Activated naive CD8-positive, alpha-beta T cell treated with anti-CD3 and anti-CD28 coated beads, Interleukin-2, amount 50 U/mL, for 16 hours (primary cell): Measurements from ENCODE around the gene ZBTB44.
A peak's percentile ranks its signal among the peaks of the same experiment; 100 is the strongest.

Experiments used
- DNase-seq: peaks from one replicate; pipeline ENCODE4 v3.0.0-alpha.2; 2020; ENCODE audit warnings: low read depth, low spot score

The ZBTB44 gene

DNA sequence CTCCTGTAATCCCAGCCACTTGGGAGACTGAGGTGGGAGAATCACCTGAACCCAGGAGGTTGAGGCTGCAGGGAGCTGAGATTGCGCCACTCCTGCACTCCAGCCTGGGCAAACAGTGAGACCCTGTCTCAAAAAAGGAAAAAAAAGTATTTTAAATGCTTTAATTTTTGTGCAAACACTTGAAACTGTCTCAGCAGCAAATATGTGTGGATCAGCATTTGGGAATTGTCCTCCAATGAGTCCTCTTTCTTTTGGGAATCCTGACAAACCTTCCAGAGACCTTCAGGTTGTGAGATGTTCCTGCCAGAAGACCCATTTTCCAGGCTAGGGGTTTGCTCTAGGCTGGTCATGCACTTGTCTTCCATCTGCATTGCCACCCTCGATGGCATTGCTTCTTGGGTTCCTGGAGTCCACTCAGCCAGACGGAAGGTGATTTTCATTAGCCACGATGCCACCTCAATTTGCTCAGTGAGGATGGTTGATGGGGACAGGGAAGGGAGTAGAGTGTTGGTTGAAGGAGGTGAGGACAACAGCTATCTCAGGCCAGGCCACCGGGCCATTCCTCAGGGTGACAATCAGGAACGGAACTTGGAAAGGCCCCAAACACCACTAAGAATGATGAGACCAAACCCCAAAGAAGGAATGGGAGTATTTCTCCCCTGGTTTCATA, 99.7 kb downstream of the ZBTB44 start:
- no peak for DNase-seq

DNA sequence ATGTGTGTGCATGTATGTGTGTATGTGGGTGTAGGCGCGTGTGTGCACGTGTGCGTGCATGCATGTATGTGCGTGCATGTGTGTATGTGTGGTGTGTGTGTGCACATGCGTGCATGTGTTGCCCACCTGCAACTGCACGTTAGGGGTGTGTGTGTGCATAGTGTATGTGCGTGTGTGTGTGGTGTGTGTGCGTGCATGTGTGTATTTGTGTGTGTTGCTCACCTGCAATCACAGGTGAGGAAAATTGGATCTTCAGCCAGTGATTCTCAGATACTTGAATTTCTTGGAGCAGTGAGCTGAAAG, 100.8 kb downstream of the ZBTB44 start:
- DNase-seq = no peak

DNA sequence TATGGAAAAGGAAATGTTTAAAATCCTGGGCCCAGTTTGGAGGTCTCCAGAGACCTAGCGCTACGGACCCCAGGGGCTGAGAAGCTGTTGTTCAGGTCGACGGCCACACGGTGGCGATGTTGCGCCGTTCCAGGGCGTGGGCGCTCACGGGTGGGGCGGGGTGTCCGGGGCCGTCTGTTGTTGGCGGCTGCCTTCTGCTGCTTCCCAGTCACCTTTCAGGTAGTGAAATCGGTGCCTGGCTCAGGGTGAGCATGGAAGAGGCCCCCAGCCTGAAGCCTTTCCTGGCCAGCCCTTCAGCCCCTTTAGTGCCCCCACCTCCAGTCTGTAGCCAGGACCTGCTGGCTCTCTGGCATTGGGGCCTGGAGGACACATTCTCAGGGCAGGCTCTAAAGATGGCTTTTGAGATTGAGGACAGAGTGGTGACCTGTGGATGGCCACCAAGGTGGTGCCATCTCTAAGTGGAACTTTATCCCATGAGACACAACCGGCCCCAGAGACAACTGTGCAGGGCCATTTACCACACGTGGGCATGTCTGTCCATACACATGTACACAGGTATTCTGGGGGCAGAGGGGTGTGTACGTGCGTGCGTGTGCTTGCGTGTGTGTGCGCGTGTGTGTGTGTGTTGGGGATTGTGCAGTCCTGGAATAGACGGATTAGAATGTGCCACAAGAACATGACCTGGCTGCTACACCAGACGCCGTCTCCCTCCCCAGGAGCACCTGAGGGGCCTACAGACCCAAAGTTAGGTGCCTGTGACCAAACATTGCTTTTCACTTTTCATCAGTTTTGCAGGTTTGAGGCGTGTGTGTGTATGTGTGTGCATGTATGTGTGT, 101.4 kb downstream of the ZBTB44 start:
- peak; percentile 39 for DNase-seq

DNA sequence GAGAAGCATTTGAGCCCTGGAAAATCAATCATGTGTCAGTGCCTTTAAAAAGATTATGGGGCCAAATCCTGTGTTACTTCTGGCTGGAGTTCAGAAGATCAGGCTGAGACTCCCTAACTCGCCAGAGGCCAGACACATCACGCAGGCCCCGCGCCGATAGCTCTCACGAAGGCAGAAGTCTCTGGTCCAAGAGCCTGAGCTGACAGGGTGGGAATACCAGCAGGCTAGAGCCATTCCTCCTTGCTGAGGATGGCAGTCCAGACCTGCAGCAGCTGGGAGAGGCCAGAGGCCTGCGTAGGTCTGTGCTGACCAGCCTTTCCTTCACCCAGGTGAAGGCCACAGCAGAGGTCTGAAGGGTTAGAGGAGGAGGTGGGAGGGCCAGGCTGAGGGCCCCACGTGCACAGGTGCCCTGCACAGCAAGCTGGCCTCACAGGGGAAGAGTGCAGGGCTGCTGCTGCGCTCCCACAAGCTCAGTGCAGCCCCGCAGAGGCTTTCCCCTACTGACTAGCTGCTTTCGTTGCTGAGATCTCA, 102.2 kb downstream of the ZBTB44 start:
- DNase-seq = no peak

DNA sequence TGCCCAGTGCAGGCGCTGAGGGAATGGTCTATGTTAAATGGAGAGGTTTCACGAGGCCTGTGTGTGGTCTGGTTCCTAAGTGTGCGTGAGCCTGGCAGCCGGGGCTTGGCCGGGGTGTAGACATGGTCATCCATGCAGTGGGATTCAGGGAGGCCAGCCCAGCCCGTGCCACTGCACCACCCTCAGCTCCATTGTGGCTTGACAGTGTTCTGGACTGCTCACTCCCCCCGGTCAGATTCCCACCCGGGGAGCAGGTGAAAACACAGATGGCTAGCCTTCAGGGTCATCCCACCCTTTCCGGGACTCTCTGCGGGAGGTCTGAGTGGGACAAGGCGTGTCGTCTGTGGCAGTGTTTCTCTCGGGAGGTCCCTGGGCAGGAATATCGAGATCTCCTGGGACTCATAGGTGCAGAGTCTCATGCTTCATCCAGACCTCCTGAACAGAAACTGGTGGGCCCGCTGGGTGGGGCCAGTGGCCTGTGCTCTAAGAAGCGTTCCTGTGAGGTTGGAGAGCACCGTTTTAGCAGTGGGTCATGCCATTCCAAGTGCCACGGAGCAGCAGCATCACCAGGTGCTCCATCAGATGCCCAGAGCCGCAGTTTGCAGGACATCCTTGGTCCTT, 102.8 kb downstream of the ZBTB44 start:
- no peak for DNase-seq

DNA sequence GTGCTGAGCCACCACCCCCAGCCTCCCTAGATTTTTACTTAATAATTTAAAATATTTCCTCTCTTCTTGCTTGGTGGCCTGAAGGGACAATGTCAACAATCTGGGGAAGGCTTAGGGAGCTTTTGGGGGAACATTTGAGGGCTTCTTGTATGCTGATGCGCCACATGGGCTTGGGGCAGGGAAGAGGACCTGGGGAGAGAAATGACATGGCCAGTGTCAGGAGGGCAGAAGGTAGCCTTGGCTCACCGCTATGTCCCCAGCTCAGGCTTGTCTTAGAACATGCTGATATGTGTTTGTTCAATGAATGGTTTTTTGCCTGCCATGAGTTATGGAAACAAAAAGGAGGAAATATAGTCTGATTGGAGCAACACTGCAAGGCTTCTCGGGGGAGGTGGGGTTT, 103.6 kb downstream of the ZBTB44 start:
- no peak for DNase-seq

DNA sequence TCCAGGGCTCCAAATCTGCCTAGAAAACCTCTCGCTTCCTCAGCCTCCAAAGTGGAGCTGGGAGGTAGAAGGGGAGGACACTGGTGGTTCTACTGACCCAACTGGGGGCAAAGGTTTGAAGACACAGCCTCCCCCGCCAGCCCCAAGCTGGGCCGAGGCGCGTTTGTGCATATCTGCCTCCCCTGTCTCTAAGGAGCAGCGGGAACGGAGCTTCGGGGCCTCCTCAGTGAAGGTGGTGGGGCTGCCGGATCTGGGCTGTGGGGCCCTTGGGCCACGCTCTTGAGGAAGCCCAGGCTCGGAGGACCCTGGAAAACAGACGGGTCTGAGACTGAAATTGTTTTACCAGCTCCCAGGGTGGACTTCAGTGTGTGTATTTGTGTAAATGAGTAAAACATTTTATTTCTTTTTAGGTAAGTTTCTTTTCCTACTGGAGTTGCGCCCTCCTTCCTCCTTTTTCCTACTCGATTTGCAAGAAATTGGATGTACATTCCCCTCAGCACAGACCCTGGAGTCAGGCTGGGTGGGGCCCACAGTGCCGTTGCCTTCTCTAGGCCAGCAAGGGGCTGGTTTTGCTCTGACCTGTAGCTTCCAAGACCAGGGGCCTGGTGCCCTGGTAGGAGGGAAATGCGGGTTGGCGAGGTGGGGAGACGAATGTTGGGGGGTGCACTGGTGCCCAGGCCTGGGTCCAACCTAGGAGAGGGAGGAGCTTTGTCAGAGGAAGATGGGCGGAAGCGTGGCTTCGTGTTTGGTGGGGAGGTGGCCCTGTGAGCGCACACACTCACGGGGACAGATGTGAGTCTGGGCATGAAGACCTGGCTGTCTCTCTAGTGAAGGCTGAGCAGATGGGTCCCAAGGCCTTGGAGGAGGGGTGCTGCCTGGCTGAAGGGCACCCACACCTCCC, 104.5 kb downstream of the ZBTB44 start:
- DNase-seq = no peak

DNA sequence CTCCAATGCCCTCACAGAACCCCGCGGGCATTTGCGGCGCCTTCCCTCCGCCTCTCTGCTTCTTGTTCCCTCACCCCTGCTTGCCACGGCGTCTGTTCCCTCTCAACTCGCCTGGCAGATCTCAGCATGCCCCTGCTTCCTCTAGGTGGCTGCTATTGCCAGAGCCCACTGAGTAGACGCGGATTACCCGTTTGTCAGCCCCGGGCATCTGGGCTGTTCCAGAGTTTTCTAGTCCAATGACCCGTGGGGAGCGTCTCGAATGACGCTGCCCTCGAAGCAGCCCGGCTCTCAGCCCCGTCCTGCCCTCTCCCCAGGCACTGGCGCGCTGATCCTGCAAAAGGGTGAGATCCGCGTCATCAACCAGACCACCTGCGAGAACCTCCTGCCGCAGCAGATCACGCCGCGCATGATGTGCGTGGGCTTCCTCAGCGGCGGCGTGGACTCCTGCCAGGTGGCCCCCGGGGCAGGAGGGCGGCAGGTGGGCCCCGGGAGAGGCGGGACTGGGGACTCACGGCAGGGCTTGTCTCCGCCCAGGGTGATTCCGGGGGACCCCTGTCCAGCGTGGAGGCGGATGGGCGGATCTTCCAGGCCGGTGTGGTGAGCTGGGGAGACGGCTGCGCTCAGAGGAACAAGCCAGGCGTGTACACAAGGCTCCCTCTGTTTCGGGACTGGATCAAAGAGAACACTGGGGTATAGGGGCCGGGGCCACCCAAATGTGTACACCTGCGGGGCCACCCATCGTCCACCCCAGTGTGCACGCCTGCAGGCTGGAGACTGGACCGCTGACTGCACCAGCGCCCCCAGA, 105.4 kb downstream of the ZBTB44 start:
- DNase-seq = no peak

DNA sequence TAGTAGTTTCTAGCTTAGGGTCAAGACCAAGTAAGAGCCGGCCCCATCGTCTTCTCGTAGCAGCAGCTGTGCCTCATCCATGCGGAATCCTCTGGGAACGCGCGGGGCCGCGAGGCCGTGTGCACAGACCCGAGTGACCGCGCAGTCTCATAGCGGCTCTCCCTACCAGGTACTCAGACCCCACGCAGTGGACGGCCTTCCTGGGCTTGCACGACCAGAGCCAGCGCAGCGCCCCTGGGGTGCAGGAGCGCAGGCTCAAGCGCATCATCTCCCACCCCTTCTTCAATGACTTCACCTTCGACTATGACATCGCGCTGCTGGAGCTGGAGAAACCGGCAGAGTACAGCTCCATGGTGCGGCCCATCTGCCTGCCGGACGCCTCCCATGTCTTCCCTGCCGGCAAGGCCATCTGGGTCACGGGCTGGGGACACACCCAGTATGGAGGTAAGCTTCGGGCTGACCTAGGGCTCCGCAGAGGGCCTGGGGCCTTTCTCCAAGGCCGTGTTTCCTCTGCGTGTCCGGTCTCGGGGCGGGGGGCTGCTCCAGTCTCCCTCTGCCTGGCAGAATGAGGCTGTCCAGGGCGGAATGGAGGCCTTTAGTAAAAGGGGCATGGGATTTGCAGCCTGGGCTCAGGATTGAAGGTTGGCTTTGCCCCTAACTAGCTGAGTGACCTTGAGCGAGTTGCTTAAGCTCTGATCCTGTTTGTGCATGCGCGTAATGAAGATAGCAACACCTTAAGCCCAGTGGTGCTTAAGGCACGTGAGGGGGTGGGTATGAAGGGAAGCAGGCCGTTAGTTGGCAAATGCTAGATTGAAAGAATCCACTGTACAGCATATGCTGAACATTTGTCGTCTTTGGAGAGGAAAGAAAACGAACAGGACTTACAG, 106.2 kb downstream of the ZBTB44 start:
- no peak for DNase-seq

DNA sequence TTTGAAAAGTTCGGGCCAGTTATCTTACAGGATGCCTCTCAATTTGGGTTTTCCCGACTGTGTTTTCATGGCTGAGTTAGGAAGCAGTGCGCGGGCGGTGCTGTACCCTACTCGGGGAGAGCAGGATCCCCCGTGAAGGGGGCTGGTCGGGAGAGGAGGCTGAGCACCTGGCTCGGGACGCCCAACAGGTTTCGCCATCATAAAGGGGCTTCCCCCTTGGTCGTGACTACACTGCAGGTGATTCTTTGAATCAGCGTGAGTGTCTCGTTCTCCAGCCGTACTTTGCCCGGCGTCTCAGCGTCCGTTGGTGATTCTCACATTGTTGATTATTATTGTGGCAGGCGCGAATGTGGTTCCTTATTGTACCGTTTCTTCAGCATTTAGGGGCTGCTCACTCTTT, 108.6 kb downstream of the ZBTB44 start:
- no peak for DNase-seq

DNA sequence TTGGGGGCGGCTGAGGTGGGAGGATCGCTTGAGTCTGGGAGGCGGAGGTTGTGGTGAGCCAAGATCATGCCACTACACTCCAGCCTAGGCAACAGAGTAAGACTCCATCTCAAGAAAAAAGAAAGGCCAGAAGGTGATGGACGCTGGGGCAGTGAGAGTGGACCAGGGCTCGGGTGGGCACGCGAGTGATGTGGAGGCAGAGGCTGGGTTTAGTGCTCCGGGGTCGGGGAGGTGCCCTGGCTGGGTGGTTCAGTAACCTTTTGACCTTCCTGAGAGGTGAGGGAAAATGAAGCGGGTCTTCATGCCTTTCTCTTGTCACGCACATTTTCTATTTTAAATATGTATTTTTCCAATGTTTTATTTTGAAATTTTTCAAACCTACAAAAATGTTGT, 110.0 kb downstream of the ZBTB44 start:
- DNase-seq = no peak

DNA sequence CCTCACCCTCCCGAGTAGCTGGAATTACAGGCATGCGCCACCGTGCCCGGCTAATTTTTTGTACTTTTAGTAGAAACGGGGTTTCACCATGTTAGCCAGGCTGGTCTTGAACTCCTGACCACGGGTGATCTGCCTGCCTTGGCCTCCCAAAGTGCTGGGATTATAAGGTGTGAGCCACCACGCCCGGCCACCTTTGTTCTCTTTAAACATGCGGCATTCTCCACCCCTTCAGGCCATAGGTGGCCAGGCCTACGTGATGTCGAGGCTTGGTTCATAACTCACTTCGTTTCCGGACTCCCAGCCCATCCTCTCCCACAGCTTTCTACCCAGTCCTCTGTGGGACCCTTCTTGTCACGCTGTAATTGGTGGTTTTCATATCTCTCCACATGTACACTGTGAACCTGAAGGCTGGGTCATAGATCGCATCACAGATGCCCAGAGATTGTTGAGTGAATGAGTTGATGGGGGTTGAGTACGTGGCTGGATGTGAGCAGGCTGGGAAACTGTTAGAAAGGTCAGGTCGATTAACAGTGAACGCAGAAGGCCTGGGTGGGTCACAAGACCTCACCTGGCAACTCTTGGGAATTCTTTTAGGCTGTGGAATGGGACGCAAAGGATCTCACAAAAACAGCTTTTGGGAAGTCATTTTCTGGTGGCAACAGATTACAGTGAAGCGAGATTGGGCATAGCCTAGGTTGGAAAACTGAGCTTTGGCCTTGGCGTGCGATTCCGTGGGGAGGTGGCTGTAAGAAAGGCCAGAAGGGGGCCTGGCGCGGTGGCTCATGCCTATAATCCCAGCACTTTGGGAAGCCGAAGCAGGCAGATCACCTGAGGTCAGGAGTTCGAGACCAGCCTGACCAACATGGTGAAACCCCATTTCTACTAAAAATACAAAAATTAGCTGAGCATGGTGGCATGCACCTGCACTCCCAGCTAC, 110.7 kb downstream of the ZBTB44 start:
- DNase-seq = no peak

DNA sequence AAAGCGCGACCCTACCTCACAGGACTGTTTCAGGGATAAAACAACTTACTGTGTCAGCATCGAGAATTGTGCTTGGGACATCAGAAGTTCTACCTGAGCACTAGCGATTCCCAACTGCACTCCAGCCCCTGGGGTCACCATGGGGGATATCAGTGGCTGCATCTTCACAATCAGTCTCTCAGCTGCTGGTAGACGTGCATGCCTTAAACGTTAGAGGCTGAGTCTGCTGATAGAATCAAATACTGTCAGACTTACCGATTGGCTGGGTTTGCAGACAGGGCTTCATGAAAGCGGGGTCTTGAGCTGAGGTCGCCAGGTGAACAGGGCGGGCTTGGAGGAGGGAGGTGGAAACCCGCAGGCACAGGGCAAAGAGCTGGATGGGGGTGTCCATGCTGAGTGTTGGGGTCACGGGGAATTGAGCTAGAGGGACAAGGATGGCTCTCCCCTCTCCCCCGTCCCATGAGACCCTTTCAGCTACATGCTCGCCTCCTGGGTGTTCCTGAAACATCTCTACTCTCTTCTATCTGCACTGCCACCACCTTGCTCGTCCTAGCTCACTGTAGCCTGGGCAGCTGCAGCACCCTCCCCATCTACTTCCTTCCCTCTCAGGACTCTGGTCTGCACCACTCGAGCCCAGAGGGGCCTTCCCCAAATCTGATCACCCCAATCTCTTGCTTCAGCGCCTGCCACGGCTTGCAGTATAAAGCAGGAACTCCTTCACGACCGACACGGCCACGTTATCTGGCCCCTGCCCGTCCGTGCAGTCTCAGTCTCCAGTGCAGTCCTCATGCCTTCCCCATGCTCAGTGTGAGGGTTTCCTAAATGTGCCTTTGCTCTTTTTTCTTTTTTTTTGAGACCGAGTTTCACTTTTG, 111.7 kb downstream of the ZBTB44 start:
- no peak for DNase-seq

DNA sequence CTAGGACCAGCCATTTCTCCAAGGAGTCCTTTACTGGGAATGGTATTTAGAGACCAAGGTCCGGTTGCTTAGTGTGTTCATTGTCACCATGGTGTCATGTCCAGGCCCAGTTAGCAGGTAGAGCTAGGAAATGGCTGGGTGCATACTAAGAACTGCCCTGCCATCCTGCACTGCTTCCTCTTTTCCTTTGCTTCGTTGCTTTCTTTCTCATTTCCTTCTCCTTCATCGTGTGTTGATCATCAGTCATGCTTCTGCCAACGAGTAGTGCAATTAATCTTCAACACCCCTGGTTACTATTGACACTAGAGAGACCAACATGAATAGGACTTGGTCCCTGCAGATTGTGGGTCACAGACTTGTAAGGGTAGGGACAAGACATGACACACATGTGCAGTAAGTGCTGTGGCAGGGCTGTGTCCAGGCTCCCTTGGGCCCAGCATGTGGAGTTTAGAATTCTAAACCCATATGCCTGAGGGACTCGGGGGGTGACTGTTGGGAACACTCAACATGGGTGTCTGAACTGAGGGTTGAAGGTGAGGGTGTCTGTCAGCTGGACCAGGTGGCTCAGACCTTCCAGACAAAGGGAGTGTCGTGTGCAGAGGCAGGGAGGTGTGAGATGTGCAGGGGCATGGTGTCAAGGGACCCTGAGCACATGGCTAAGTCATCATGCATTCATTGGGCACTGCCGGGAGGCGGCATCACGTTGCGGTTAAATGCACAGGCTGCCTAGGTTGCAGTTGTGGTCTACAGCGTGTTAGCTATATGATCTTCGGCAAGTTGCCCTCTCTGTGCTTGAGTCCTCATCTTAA, 112.5 kb downstream of the ZBTB44 start:
- DNase-seq = no peak

DNA sequence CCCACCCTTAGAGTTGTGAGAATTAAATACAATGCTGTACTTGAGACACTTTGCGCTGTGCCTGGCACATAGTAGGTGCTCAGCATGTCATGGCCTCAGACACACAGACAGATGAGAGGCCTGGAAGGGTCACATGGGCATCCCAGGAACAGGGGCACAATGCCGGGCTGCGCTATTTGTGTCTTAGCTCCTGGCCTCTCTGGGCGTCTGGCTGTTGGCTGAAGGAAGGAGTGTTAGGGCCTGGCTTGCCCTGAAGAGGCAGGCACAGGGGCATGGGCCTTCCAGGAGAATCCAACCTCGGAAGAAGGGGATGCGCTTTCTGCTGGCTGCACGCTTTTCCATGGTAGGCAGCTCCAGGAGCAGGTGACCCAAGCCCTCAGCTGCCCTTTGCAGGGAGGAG, 113.7 kb downstream of the ZBTB44 start:
- DNase-seq = no peak

DNA sequence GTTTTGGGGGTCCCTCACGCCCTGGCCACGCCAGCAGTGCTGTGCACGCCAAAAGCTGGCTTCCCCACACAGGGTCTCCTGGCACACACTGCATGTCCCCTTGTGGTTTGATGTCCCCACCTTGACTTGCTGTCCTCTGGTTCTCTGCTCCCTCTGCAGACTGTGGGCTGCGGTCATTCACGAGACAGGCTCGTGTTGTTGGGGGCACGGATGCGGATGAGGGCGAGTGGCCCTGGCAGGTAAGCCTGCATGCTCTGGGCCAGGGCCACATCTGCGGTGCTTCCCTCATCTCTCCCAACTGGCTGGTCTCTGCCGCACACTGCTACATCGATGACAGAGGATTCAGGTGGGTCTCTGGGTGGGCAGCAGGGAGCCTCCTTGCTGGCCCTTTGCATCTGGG, 114.9 kb downstream of the ZBTB44 start:
- no peak for DNase-seq

DNA sequence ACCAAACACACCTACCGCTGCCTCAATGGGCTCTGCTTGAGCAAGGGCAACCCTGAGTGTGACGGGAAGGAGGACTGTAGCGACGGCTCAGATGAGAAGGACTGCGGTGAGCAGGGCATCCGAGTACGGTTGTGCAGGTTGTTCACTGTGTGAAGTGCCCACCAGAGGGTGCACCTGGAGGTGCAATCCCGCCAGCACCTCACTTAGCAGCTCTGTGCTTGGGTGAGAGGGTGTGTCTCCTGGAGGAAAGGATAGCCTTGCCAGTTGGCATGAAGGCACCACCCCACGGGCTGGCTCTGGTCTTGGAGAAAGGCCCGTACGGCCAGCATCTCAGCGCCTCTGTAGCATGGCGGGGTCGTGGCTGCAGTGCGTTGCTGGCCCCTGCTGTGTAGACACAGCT, 115.8 kb downstream of the ZBTB44 start:
- DNase-seq = no peak
